Measurements from ENCODE around the gene PLCB4. TPM values are rescaled to one million over a fixed set of nuclear protein-coding genes. Genes with fewer than 3 reads are reported as not detected.

PLCB4 gene
- total and polyA plus RNA-seq, 7 donors = 0.90 to 6.7 (median 2.1) TPM

GRCh38 chr20:9415426-9415825, 346.5 kb downstream of the PLCB4 start:
- 66 to 75% (median 68%) methylated on average over 2 of the region's 2 CpGs for WGBS, 3 donors
- H3K36me3 ChIP-seq (ENCODE audit: insufficient read depth in 1 of 2, low read depth in 1 of 2) = peaks cover 3 to 5% of the 10 kb centered on the region in 2 donors
- TF ChIP-seq CTCF (IDR thresholded peaks at IDR 0.05) = no peak
- no peaks in the 10 kb centered on the region for H3K9me3 ChIP-seq
- intact Hi-C loops (cut with DNase I) = no loop called here
- DNase-seq = no peak
- no peak overlapping the region for H3K4me3 ChIP-seq
- no peaks in the 10 kb centered on the region for H3K27me3 ChIP-seq (ENCODE audit: insufficient read depth in 3 of 3, low read length in 2 of 3)
- no peaks in the 10 kb centered on the region for H3K4me1 ChIP-seq
- no peak overlapping the region for H3K27ac ChIP-seq
- no peak for ATAC-seq

GRCh38 chr20:9416421-9416820, 347.5 kb downstream of the PLCB4 start:
- H3K9me3 ChIP-seq = no peaks in the 10 kb centered on the region
- no peak overlapping the region for H3K4me3 ChIP-seq
- intact Hi-C loops (cut with DNase I) = no loop called here
- ATAC-seq = no peak
- WGBS, 3 donors = 84 to 93% (median 91%) methylated on average over 3 of the region's 3 CpGs
- no peak for DNase-seq
- H3K4me1 ChIP-seq = no peaks in the 10 kb centered on the region
- no peak overlapping the region for H3K27ac ChIP-seq
- peaks cover 3 to 15% of the 10 kb centered on the region in 2 donors for H3K36me3 ChIP-seq (ENCODE audit: insufficient read depth in 1 of 2, low read depth in 1 of 2)
- H3K27me3 ChIP-seq (ENCODE audit: insufficient read depth in 3 of 3, low read length in 2 of 3) = no peaks in the 10 kb centered on the region
- no peak for TF ChIP-seq CTCF (IDR thresholded peaks at IDR 0.05)

GRCh38 chr20:9417665-9418064, 348.8 kb downstream of the PLCB4 start:
- no peak overlapping the region for H3K27ac ChIP-seq
- DNase-seq (no peak), ATAC-seq (no peak)
- no peaks in the 10 kb centered on the region for H3K9me3 ChIP-seq
- no peaks in the 10 kb centered on the region for H3K27me3 ChIP-seq (ENCODE audit: insufficient read depth in 3 of 3, low read length in 2 of 3)
- H3K4me1 ChIP-seq = no peaks in the 10 kb centered on the region
- H3K4me3 ChIP-seq = no peak overlapping the region
- TF ChIP-seq CTCF (IDR thresholded peaks at IDR 0.05) = no peak
- peaks cover 0 to 23% of the 10 kb centered on the region in 2 donors for H3K36me3 ChIP-seq (ENCODE audit: insufficient read depth in 1 of 2, low read depth in 1 of 2)
- intact Hi-C loops (cut with DNase I) = no loop called here

- TF ChIP-seq CTCF (IDR thresholded peaks at IDR 0.05) = no peak
- intact Hi-C loops (cut with DNase I) = no loop called here
Measured at GRCh38 chr20:9422321-9423057, 353.6 kb downstream of the PLCB4 start.

GRCh38 chr20:9424551-9424950, 355.7 kb downstream of the PLCB4 start:
- Histone ChIP-seq H3K4me3 (no peak overlapping the region), H3K9me3 (no peaks in the 10 kb centered on the region), H3K36me3 (ENCODE audit: insufficient read depth in 1 of 2, low read depth in 1 of 2) (peaks cover 0 to 40% of the 10 kb centered on the region in 2 donors), H3K27ac (no peak overlapping the region), H3K4me1 (no peaks in the 10 kb centered on the region), H3K27me3 (ENCODE audit: insufficient read depth in 3 of 3, low read length in 2 of 3) (no peaks in the 10 kb centered on the region)
- 93 to 97% (median 96%) methylated on average over 3 of the region's 3 CpGs for WGBS, 3 donors
- TF ChIP-seq CTCF (IDR thresholded peaks at IDR 0.05) = no peak
- intact Hi-C loops (cut with DNase I) = no loop called here
- ATAC-seq = no peak
- no peak for DNase-seq

More at GRCh38 chr20:9422321-9423057, 353.6 kb downstream of the PLCB4 start:
- DNase-seq = no peak
- ATAC-seq = no peak
- no peaks in the 10 kb centered on the region for H3K9me3 ChIP-seq
- H3K4me3 ChIP-seq = no peak overlapping the region
- H3K36me3 ChIP-seq (ENCODE audit: insufficient read depth in 1 of 2, low read depth in 1 of 2) = peaks cover 0 to 40% of the 10 kb centered on the region in 2 donors
- H3K27me3 ChIP-seq (ENCODE audit: insufficient read depth in 3 of 3, low read length in 2 of 3) = no peaks in the 10 kb centered on the region
- H3K4me1 ChIP-seq = no peaks in the 10 kb centered on the region
- H3K27ac ChIP-seq = no peak overlapping the region
- 42 to 51% (median 44%) methylated on average over 5 of the region's 5 CpGs for WGBS, 3 donors

Data from psoas muscle (tissue), 8 donors.